Caco-2 (cell line): ENCODE data around the gene DUSP5. TPM values are rescaled to one million over a fixed set of nuclear protein-coding genes. Genes with fewer than 3 reads are reported as not detected.
"Not testable (repeated sequence)": the region's sequence is repeated elsewhere in the genome, so short reads cannot be mapped to it uniquely, and the experiment has no call there.

ENCODE experiments used
- BruUV-seq: library from RNA; stranded (reverse); fragments of 400-500 nt; replicated peaks from 2 replicates; lab custom pipeline; 2021; lab: Mats Ljungman, UMichigan
- CTCF ChIA-PET: fragments of 300-600 bp; sonication (Branson Sonifier 250); formaldehyde crosslinking; loops from one replicate; lab custom pipeline; 2022; ENCODE audit warnings: antibody characterized with exemption; lab: Charles Lee
- POLR2A ChIA-PET: fragments of 300-600 bp; sonication (Branson Sonifier 250); formaldehyde crosslinking; loops from one replicate; lab custom pipeline; 2022; ENCODE audit warnings: antibody characterized with exemption; lab: Charles Lee
- DNase-seq, 2 experiments: peaks; one replicate each; pipeline versions ENCODE4 v3.0.0 to v3.0.0-alpha.2; 2020 to 2022
- H3K27me3 ChIP-seq: replicated peaks from 2 replicates; pipeline ENCODE4 v1.6.0; 2011; ENCODE audit warnings: low read length; ENCODE audit not compliant: control insufficient read depth, insufficient read depth
- H3K36me3 ChIP-seq: 2 replicates; pipeline ENCODE4 v1.5.1; 2011; ENCODE audit warnings: low read length; ENCODE audit not compliant: control insufficient read depth, insufficient read depth
- H3K4me1 ChIP-seq: fragments of 250-450 bp; sonication (Bioruptor Pico); 2 replicates; pipeline ENCODE4 v1.5.1; 2020; ENCODE audit warnings: mild to moderate bottlenecking
- H3K4me3 ChIP-seq: 2 replicates; pipeline ENCODE4 v1.5.1; 2011; ENCODE audit warnings: low read depth, mild to moderate bottlenecking, control low read depth, low read length
- H3K9me3 ChIP-seq: fragments of 250-450 bp; sonication (Bioruptor Pico); 2 replicates; pipeline ENCODE4 v1.5.1; 2020; ENCODE audit warnings: mild to moderate bottlenecking, moderate library complexity
- H3K27ac Mint-ChIP-seq: one replicate; pipeline ENCODE4 v1.8.0; 2022; ENCODE audit warnings: mixed read lengths; ENCODE audit not compliant: unreplicated experiment
- H3K27me3 Mint-ChIP-seq: one replicate; pipeline ENCODE4 v1.8.0; 2022; ENCODE audit warnings: mixed read lengths; ENCODE audit not compliant: insufficient read depth, unreplicated experiment
- H3K36me3 Mint-ChIP-seq: one replicate; pipeline ENCODE4 v1.8.0; 2022; ENCODE audit warnings: mild to moderate bottlenecking, mixed read lengths; ENCODE audit not compliant: insufficient read depth, unreplicated experiment
- H3K4me1 Mint-ChIP-seq: one replicate; pipeline ENCODE4 v1.8.0; 2022; ENCODE audit warnings: low read depth, mixed read lengths; ENCODE audit not compliant: unreplicated experiment
- H3K4me3 Mint-ChIP-seq: one replicate; pipeline ENCODE4 v1.8.0; 2022; ENCODE audit warnings: mild to moderate bottlenecking, moderate library complexity, mixed read lengths; ENCODE audit not compliant: unreplicated experiment
- H3K9me3 Mint-ChIP-seq: one replicate; pipeline ENCODE4 v1.8.0; 2022; ENCODE audit warnings: mixed read lengths; ENCODE audit not compliant: unreplicated experiment
- intact Hi-C: fragments of 100-400 bp; cut with micrococcal nuclease; formaldehyde crosslinking; loops from one replicate; pipeline ENCODE4 v1.10.0; 2022; ENCODE audit not compliant: unreplicated experiment
- total RNA-seq: library from RNA; stranded (reverse); gene quantifications from 2 replicates; pipeline ENCODE4 v1.2.3, GENCODE V29; 2022
- TF ChIP-seq, protein P1 (sequence below), 2 experiments: fragments of 200-600 bp in 1 of 2; IDR thresholded peaks; 1 replicate in 1 of 2; 2 replicates in 1 of 2; pipeline versions ENCODE4 v1.5.1 to v1.8.0; 2011 to 2022; ENCODE audit warnings: antibody characterized with exemption in 1 of 2, control low read depth in 1 of 2, inconsistent platforms in 1 of 2, low read depth in 1 of 2, low read length in 1 of 2, mild to moderate bottlenecking in 1 of 2, moderate library complexity in 1 of 2; ENCODE audit not compliant: insufficient read depth in 1 of 2, severe bottlenecking in 1 of 2, unreplicated experiment in 1 of 2

Gene DUSP5
- total RNA-seq, 1 experiment from 2014 or later, result 15.0 TPM

- Histone ChIP-seq H3K36me3 (no peaks in the 10 kb centered on the region), H3K4me3 (no peak overlapping the region), H3K27me3 (no peaks in the 10 kb centered on the region), H3K4me1 (peaks cover 28% of the 10 kb centered on the region), H3K9me3 (no peaks in the 10 kb centered on the region)
- BruUV-seq, result no TSS peak
- no peaks in the 10 kb centered on the region for H3K36me3 Mint-ChIP-seq
- H3K27ac Mint-ChIP-seq, result no peak overlapping the region
- POLR2A ChIA-PET, result no interaction called here
- DNase-seq, result no peak
- no peaks in the 10 kb centered on the region for H3K27me3 Mint-ChIP-seq
- H3K4me3 Mint-ChIP-seq, result no peak overlapping the region
- TF ChIP-seq, protein P1, sequence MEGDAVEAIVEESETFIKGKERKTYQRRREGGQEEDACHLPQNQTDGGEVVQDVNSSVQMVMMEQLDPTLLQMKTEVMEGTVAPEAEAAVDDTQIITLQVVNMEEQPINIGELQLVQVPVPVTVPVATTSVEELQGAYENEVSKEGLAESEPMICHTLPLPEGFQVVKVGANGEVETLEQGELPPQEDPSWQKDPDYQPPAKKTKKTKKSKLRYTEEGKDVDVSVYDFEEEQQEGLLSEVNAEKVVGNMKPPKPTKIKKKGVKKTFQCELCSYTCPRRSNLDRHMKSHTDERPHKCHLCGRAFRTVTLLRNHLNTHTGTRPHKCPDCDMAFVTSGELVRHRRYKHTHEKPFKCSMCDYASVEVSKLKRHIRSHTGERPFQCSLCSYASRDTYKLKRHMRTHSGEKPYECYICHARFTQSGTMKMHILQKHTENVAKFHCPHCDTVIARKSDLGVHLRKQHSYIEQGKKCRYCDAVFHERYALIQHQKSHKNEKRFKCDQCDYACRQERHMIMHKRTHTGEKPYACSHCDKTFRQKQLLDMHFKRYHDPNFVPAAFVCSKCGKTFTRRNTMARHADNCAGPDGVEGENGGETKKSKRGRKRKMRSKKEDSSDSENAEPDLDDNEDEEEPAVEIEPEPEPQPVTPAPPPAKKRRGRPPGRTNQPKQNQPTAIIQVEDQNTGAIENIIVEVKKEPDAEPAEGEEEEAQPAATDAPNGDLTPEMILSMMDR (IDR thresholded peaks at IDR 0.05; ENCODE audit: insufficient read depth in 1 of 2, low read depth in 1 of 2, low read length in 1 of 2, severe bottlenecking in 1 of 2, unreplicated experiment in 1 of 2), result no peak
- intact Hi-C loops, result no loop called here
- CTCF ChIA-PET, result no interaction called here
- peaks cover 10% of the 10 kb centered on the region for H3K4me1 Mint-ChIP-seq
- H3K9me3 Mint-ChIP-seq, result no peaks in the 10 kb centered on the region
These were observed 30.7 kb downstream of the DUSP5 start for GRCh38 chr10:110528224-110528996.

DNA sequence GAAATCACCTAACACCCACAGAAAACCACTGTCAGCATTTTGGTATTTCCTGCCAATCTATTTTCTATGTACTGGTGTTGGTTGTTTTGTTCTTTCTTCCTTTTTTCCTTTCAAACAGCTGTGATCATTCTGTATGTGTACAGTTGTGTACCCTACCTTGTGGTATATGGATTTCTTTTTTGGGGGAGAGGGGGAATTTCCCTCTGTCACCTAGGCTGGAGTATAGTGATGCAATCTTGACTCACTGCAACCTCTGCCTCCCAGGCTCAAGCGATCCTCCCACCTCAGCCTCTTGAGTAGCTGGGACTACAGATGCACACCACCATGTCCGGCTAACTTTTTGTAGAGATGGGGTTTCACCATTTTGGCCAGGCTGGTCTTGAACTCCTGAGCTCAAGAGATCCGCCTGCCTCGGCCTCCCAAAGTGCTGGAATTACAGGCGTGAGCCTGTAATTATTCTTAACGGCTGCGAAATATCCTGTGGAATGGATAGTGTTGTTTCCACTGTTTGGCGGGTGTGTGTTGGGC, 31.4 kb downstream of the DUSP5 start:
- H3K4me3 ChIP-seq, BruUV-seq, intact Hi-C loops, DNase-seq, H3K36me3 Mint-ChIP-seq, H3K4me3 Mint-ChIP-seq, H3K27ac Mint-ChIP-seq, H3K9me3 ChIP-seq, H3K36me3 ChIP-seq, H3K27me3 Mint-ChIP-seq, H3K27me3 ChIP-seq, H3K9me3 Mint-ChIP-seq: not testable (repeated sequence)
- peaks cover 10% of the 10 kb centered on the region for H3K4me1 Mint-ChIP-seq
- CTCF ChIA-PET, result interaction anchor here (0.5 to 1.2 kb wide), 2 partner anchors 18 to 307 kb away, joined by 4 to 5 read pairs; no protein-coding TSS in a partner anchor
- H3K4me1 ChIP-seq, result peaks cover 26% of the 10 kb centered on the region
- POLR2A ChIA-PET, result interaction anchor here (0.6 kb wide), 1 partner anchor 17 kb away, joined by 4 read pairs; no protein-coding TSS in a partner anchor

DNA sequence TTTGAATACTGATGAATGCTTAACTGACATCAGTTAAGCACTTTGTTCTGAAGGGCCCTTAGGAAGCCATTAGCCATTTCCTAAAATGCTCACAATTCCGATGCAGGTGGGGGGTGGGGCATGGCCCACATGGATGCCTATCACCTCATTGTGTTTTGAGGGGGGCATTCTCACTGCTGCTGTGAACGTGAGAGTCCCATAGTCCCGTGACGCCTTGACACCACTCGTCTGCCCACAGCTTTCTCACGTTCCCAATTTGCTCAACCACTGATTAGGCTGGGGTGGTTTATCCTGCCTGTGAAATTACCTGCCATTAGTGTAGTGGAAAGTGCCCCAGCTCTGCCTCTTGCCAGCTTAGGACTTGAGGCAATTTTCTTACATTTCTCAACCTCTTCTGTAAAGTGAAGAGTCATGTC, 31.9 kb downstream of the DUSP5 start:
- DNase-seq, result no peak
- Mint-ChIP-seq H3K27ac (peak overlapping the region; percentile 78), H3K4me1 (peaks cover 8% of the 10 kb centered on the region), H3K36me3 (no peaks in the 10 kb centered on the region), H3K4me3 (peak overlapping the region; percentile 68), H3K9me3 (no peaks in the 10 kb centered on the region), H3K27me3 (no peaks in the 10 kb centered on the region)
- Histone ChIP-seq H3K9me3 (no peaks in the 10 kb centered on the region), H3K4me3 (peak overlapping the region; percentile 54; the same call in 1 of the 2 replicates), H3K36me3 (no peaks in the 10 kb centered on the region), H3K4me1 (peaks cover 23% of the 10 kb centered on the region), H3K27me3 (no peaks in the 10 kb centered on the region)
- intact Hi-C loops, result loop anchor here (2.0 kb wide), 1 partner anchor 29 kb away; no protein-coding TSS in a partner anchor
- POLR2A ChIA-PET, result interaction anchor here (0.6 kb wide), 1 partner anchor 18 kb away, joined by 4 read pairs; no protein-coding TSS in a partner anchor
- TF ChIP-seq, protein P1 (IDR thresholded peaks at IDR 0.05; ENCODE audit: insufficient read depth in 1 of 2, low read depth in 1 of 2, low read length in 1 of 2, severe bottlenecking in 1 of 2, unreplicated experiment in 1 of 2), result no peak
- TSS peak; percentile 94 for BruUV-seq
- CTCF ChIA-PET, result interaction anchor here (0.5 to 1.2 kb wide), 2 partner anchors 18 to 308 kb away, joined by 4 to 5 read pairs; no protein-coding TSS in a partner anchor
